ENCODE measurements around the gene ST7. TPM values are rescaled to one million over a fixed set of nuclear protein-coding genes. Genes with fewer than 3 reads are reported as not detected.

Gene ST7
- total and polyA plus RNA-seq, 2 of the 8 experiments (the other 6 are each of a cell fraction or from before 2014, with no cell fraction given) = 16.3 to 18.0 TPM

GRCh38 chr7:117096942-117097341 is 143.6 kb downstream of the ST7 start:
- H3K4me3 ChIP-seq (ENCODE audit: extremely low read depth in 1 of 4, insufficient read depth in 2 of 4, low read depth in 3 of 4, low read length in 4 of 4) = no peak overlapping the region
- no peak overlapping the region for H3K9ac ChIP-seq (replicated peaks in 1 of 4; ENCODE audit: extremely low read depth in 1 of 4, low read depth in 3 of 4, low read length in 3 of 4)
- peaks cover 1 to 2% of the 10 kb centered on the region in 2 experiments for H4K20me1 ChIP-seq (replicated peaks in 1 of 2; ENCODE audit: control insufficient read depth in 1 of 2, insufficient read depth in 2 of 2, low read length in 2 of 2)
- no peak for TF ChIP-seq CTBP2 (IDR thresholded peaks at IDR 0.05; ENCODE audit: borderline replicate concordance, insufficient read depth, insufficient read length, low read length)
- TF ChIP-seq CEBPB (IDR thresholded peaks at IDR 0.05; ENCODE audit: low read depth, low read length) = no peak
- TF ChIP-seq NRF1 (IDR thresholded peaks at IDR 0.05; ENCODE audit: low read depth, low read length) = no peak
- TF ChIP-seq SRF (IDR thresholded peaks at IDR 0.05; ENCODE audit: low read depth, low read length) = no peak
- no peak for TF ChIP-seq ATF3 (IDR thresholded peaks at IDR 0.05; ENCODE audit: insufficient read depth, low read depth, low read length)
- TF ChIP-seq KDM5A (IDR thresholded peaks at IDR 0.05; ENCODE audit: low read length) = no peak
- no peak for TF ChIP-seq PHF8 (conservative IDR thresholded peaks at IDR 0.05; ENCODE audit: low read depth, low read length)
- ChIA-PET CTCF (ENCODE audit: partially characterized antibody) (interaction anchor here (0.6 kb wide), 1 partner anchor 129 kb away, joined by 3 read pairs; no protein-coding TSS in a partner anchor), POLR2A (ENCODE audit: partially characterized antibody) (no interaction called here)
- no peak overlapping the region for H3K56ac ChIP-seq (replicated peaks; ENCODE audit: insufficient read length, low read depth, low read length)
- FAIRE-seq (no peak), DNase-seq (ENCODE audit: low read depth in 1 of 2, low spot score in 2 of 2) (no peak)
- H3K79me2 ChIP-seq (ENCODE audit: control insufficient read depth in 1 of 2, insufficient read depth in 2 of 2, low read length in 2 of 2) = no peaks in the 10 kb centered on the region
- H2AK5ac ChIP-seq (ENCODE audit: low read depth, low read length) = no peak overlapping the region
- H3K9me3 ChIP-seq (ENCODE audit: insufficient read depth in 2 of 2, low read depth in 1 of 2, low read length in 1 of 2) = no peaks in the 10 kb centered on the region
- H2AFZ ChIP-seq (ENCODE audit: low read length) = no peak overlapping the region
- no peak overlapping the region for H3K27ac ChIP-seq (ENCODE audit: low read depth, low read length)
- H3K4me1 ChIP-seq (replicated peaks in 1 of 4; ENCODE audit: control insufficient read depth in 3 of 4, insufficient read depth in 4 of 4, low read length in 3 of 4) = 0 out of 7 replicates have a peak, but pooled peaks cover 0 to 2% (median 0%) of the 10 kb centered on the region in 4 experiments
- H3K14ac ChIP-seq (ENCODE audit: insufficient read length) = no peak overlapping the region
- H3K23ac ChIP-seq (ENCODE audit: insufficient read length) = no peak overlapping the region
- H2BK12ac ChIP-seq (ENCODE audit: low read depth, low read length) = no peak overlapping the region
- no peak overlapping the region for H4K8ac ChIP-seq (ENCODE audit: extremely low read depth, insufficient read depth, low read length)
- no peaks in the 10 kb centered on the region for H3K36me3 ChIP-seq (ENCODE audit: control insufficient read depth in 2 of 4, insufficient read depth in 4 of 4, low read length in 3 of 4)
- no peaks in the 10 kb centered on the region for H3K23me2 ChIP-seq (ENCODE audit: low read depth, low read length)
- H4K5ac ChIP-seq (ENCODE audit: insufficient read length, low read depth, low read length) = no peak overlapping the region
- no peak overlapping the region for H2BK120ac ChIP-seq (replicated peaks; ENCODE audit: low read depth, low read length)
- H3K18ac ChIP-seq (ENCODE audit: extremely low read depth, low read length) = no peak overlapping the region
- no peaks in the 10 kb centered on the region; the same call in 1 of the 2 replicates for H3K79me1 ChIP-seq (ENCODE audit: low read depth, low read length)
- no peaks in the 10 kb centered on the region for H3K27me3 ChIP-seq (replicated peaks in 1 of 4; ENCODE audit: control insufficient read depth in 3 of 4, extremely low read depth in 1 of 4, insufficient read depth in 3 of 4, low read length in 3 of 4)
- no peak overlapping the region for H4K91ac ChIP-seq (replicated peaks; ENCODE audit: insufficient read length, low read length)
- H2BK15ac ChIP-seq (ENCODE audit: low read length) = no peak overlapping the region
- no peak overlapping the region for H3K4me2 ChIP-seq (ENCODE audit: insufficient read depth in 1 of 2, low read depth in 2 of 2, low read length in 2 of 2)
- H3K4ac ChIP-seq (replicated peaks; ENCODE audit: insufficient read length, low read depth, low read length) = no peak overlapping the region
- H2BK20ac ChIP-seq (ENCODE audit: low read length) = no peak overlapping the region
- no peak overlapping the region for H2BK5ac ChIP-seq (ENCODE audit: low read depth, low read length)

Data from H1 (cell line).